ENCODE measurements around the gene PSKH1.

Gene PSKH1

GRCh38 chr16:67878232-67878631, 14.8 kb upstream of the PSKH1 start:
- H2AFZ ChIP-seq = no peak overlapping the region
- no peak overlapping the region for H3K27ac ChIP-seq
- TF ChIP-seq CTCF (IDR thresholded peaks at IDR 0.05) = no peak
- no peak overlapping the region for H3K9ac ChIP-seq
- peaks cover 18% of the 10 kb centered on the region for H3K79me2 ChIP-seq
- no peak overlapping the region for H3K4me2 ChIP-seq (ENCODE audit: low read length)
- no peaks in the 10 kb centered on the region for H3K9me3 ChIP-seq (ENCODE audit: control insufficient read depth, low read length)
- H3K4me3 ChIP-seq (ENCODE audit: low read depth, low read length) = no peak overlapping the region
- no peaks in the 10 kb centered on the region for H3K36me3 ChIP-seq (ENCODE audit: control insufficient read depth, insufficient read depth, low read length)
- peaks cover 5% of the 10 kb centered on the region for H3K4me1 ChIP-seq
- no peaks in the 10 kb centered on the region for H3K27me3 ChIP-seq (ENCODE audit: control insufficient read depth, insufficient read depth, low read length)

- Histone ChIP-seq H3K4me2 (ENCODE audit: low read length) (no peak overlapping the region), H3K27ac (no peak overlapping the region), H3K4me1 (peaks cover 5% of the 10 kb centered on the region), H3K79me2 (peaks cover 12% of the 10 kb centered on the region), H3K27me3 (ENCODE audit: control insufficient read depth, insufficient read depth, low read length) (no peaks in the 10 kb centered on the region), H2AFZ (no peak overlapping the region), H3K9ac (no peak overlapping the region), H3K4me3 (ENCODE audit: low read depth, low read length) (no peak overlapping the region), H3K36me3 (ENCODE audit: control insufficient read depth, insufficient read depth, low read length) (no peaks in the 10 kb centered on the region), H3K9me3 (ENCODE audit: control insufficient read depth, low read length) (no peaks in the 10 kb centered on the region)
- TF ChIP-seq CTCF (IDR thresholded peaks at IDR 0.05) = no peak
These were observed 14.2 kb upstream of the PSKH1 start for GRCh38 chr16:67878846-67879245.

GRCh38 chr16:67879462-67879861, 13.6 kb upstream of the PSKH1 start:
- Histone ChIP-seq H3K4me3 (ENCODE audit: low read depth, low read length) (no peak overlapping the region), H3K36me3 (ENCODE audit: control insufficient read depth, insufficient read depth, low read length) (no peaks in the 10 kb centered on the region)

GRCh38 chr16:67879936-67880335, 13.1 kb upstream of the PSKH1 start:
- no peak overlapping the region for H2AFZ ChIP-seq
- no peak overlapping the region for H3K9ac ChIP-seq
- TF ChIP-seq CTCF (IDR thresholded peaks at IDR 0.05) = no peak
- no peak overlapping the region for H3K27ac ChIP-seq
- no peak overlapping the region for H3K4me2 ChIP-seq (ENCODE audit: low read length)
- no peaks in the 10 kb centered on the region for H3K9me3 ChIP-seq (ENCODE audit: control insufficient read depth, low read length)
- H3K36me3 ChIP-seq (ENCODE audit: control insufficient read depth, insufficient read depth, low read length) = no peaks in the 10 kb centered on the region
- no peak overlapping the region for H3K4me3 ChIP-seq (ENCODE audit: low read depth, low read length)
- H3K4me1 ChIP-seq = no peaks in the 10 kb centered on the region
- H3K79me2 ChIP-seq = peaks cover 2% of the 10 kb centered on the region
- no peaks in the 10 kb centered on the region for H3K27me3 ChIP-seq (ENCODE audit: control insufficient read depth, insufficient read depth, low read length)

More at GRCh38 chr16:67879462-67879861, 13.6 kb upstream of the PSKH1 start:
- no peak for TF ChIP-seq CTCF (IDR thresholded peaks at IDR 0.05)
- peaks cover 7% of the 10 kb centered on the region for H3K79me2 ChIP-seq
- H3K4me1 ChIP-seq = peaks cover 2% of the 10 kb centered on the region
- H3K27me3 ChIP-seq (ENCODE audit: control insufficient read depth, insufficient read depth, low read length) = no peaks in the 10 kb centered on the region
- no peak overlapping the region for H3K9ac ChIP-seq
- H3K4me2 ChIP-seq (ENCODE audit: low read length) = no peak overlapping the region
- no peak overlapping the region for H2AFZ ChIP-seq
- H3K9me3 ChIP-seq (ENCODE audit: control insufficient read depth, low read length) = no peaks in the 10 kb centered on the region
- no peak overlapping the region for H3K27ac ChIP-seq

- Histone ChIP-seq H3K4me3 (ENCODE audit: low read depth, low read length) (no peak overlapping the region), H3K27me3 (ENCODE audit: control insufficient read depth, insufficient read depth, low read length) (no peaks in the 10 kb centered on the region), H3K27ac (no peak overlapping the region), H3K4me1 (no peaks in the 10 kb centered on the region), H3K36me3 (ENCODE audit: control insufficient read depth, insufficient read depth, low read length) (no peaks in the 10 kb centered on the region), H3K9me3 (ENCODE audit: control insufficient read depth, low read length) (no peaks in the 10 kb centered on the region), H3K4me2 (ENCODE audit: low read length) (no peak overlapping the region), H2AFZ (no peak overlapping the region), H3K9ac (no peak overlapping the region), H3K79me2 (no peaks in the 10 kb centered on the region)
- no peak for TF ChIP-seq CTCF (IDR thresholded peaks at IDR 0.05)
These were observed 12.5 kb upstream of the PSKH1 start for GRCh38 chr16:67880584-67880983.
